Measurements from ENCODE around the gene SEMA4G. TPM values are rescaled to one million over a fixed set of nuclear protein-coding genes. Genes with fewer than 3 reads are reported as not detected.
"Not testable (repeated sequence)": the region's sequence is repeated elsewhere in the genome, so short reads cannot be mapped to it uniquely, and the experiment has no call there.

Gene SEMA4G
- total RNA-seq, 1 experiment from 2014 or later = not detected

DNA sequence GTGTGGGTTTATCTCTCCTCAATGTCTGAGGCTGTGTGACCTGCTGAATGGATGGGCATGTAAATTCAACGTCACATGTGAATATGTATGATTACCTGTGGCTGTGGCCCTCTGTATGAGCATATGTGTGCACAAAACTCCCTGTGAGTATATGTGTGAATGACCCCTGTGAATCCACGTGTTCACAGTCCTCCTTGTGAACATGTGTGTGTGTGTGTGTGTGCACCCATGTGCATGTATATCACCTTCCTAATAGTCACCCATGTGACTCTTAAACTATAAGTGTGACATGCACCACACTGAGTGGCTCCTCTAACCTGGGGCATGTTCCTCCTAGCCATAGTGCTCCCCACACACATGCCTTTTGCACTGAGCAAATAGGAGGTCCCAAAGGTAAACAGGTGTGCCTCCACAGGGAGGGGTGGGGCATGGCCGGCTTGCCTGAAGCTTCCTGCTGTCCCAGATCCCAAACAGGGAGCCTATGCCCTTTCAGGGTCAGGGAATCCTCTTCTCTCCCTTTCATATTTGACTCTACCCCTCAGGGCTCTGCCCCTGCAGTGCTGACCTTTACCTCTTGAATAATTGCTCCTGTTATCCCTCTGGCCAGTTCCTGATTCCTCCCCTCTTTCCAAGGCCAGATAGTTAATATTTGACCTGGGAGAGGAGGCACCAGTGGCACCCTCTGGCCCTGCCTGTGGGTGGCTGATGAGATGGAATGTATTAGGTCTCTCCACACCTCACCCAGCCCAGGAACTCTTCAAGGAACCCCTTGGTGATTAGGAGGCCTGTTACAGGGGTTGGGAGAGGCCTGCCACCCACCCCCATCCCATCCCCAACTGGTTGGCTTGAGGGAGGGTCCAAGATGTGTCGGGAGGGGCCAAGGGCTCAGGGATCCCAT, 1.9 kb downstream of the SEMA4G start:
- H3K27ac Mint-ChIP-seq (ENCODE audit: low read depth, unreplicated experiment) = no peak overlapping the region
- ChIA-PET CTCF (interaction anchor here (0.6 kb wide), 1 partner anchor 130 kb away, joined by 4 read pairs; no protein-coding TSS in a partner anchor), POLR2A (interaction anchor here (0.6 to 1.1 kb wide), 2 partner anchors 8 to 1750 kb away, joined by 3 to 4 read pairs; no protein-coding TSS in a partner anchor)
- TF ChIP-seq CTCF (IDR thresholded peaks at IDR 0.05; ENCODE audit: unreplicated experiment) = no peak
- intact Hi-C loops (cut with micrococcal nuclease) = no loop called here
- no peaks in the 10 kb centered on the region for H3K27me3 Mint-ChIP-seq (ENCODE audit: insufficient read depth, unreplicated experiment)
- H3K4me1 Mint-ChIP-seq (ENCODE audit: insufficient read depth, unreplicated experiment) = no peaks in the 10 kb centered on the region
- H3K9me3 Mint-ChIP-seq (ENCODE audit: unreplicated experiment) = no peaks in the 10 kb centered on the region
- H3K36me3 Mint-ChIP-seq (ENCODE audit: insufficient read depth, unreplicated experiment) = peaks cover 6% of the 10 kb centered on the region
- no peak for DNase-seq (ENCODE audit: unreplicated experiment)
- BruUV-seq (replicated peaks) = no TSS peak
- no peak overlapping the region for H3K4me3 Mint-ChIP-seq (ENCODE audit: unreplicated experiment)

DNA sequence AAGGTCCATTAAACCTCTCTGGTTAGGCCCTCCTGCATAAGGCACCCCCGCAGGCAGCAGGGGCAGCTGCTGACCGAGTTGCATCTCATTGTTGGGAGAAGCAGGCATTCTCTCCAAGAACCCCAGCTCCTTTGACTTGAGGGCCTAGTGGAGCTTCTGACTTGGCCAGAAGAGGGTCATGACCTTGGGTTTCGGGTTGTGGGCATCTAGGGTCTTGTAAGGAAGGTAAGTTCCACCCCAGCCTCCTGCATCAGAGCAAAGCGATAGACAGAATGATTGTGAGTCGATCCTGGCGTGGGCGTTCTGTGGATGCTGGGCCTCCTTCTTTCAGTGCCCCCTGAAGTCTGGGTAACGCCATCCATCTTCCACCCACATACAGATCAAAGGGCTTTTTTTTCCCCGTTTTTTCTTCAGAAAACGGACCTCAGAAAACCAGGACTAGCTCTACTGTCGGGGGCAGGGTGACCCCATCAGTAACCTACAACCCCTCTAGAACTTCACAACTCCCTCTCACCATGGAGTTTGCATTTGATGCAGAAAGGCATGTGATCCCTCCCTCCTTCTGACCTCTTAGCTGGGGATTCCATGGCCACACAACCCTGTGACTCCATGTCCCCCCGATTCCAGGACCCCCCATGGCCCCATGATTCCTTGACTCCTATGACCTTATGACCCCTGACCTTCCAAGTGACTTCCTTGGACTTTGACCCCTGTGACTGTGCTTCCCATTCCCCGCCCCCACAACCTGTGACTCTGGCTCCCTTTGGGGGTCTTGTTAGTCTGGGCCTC, 3.0 kb downstream of the SEMA4G start:
- no peak for TF ChIP-seq CTCF (IDR thresholded peaks at IDR 0.05; ENCODE audit: unreplicated experiment)
- ChIA-PET POLR2A (no interaction called here), CTCF (interaction anchor here (1.0 to 1.3 kb wide), 2 partner anchors 15 to 69 kb away, joined by 3 to 5 read pairs; partner anchors contain the start of genes MRPL43 and TWNK)
- Mint-ChIP-seq H3K4me1 (ENCODE audit: insufficient read depth, unreplicated experiment) (no peaks in the 10 kb centered on the region), H3K27me3 (ENCODE audit: insufficient read depth, unreplicated experiment) (no peaks in the 10 kb centered on the region), H3K36me3 (ENCODE audit: insufficient read depth, unreplicated experiment) (peaks cover 11% of the 10 kb centered on the region), H3K27ac (ENCODE audit: low read depth, unreplicated experiment) (no peak overlapping the region), H3K9me3 (ENCODE audit: unreplicated experiment) (no peaks in the 10 kb centered on the region), H3K4me3 (ENCODE audit: unreplicated experiment) (no peak overlapping the region)
- no peak for DNase-seq (ENCODE audit: unreplicated experiment)
- no TSS peak for BruUV-seq (replicated peaks)
- intact Hi-C loops (cut with micrococcal nuclease) = no loop called here

- CTCF ChIA-PET = interaction anchor here (0.6 to 1.3 kb wide), 2 partner anchors 14 to 41 kb away, joined by 3 to 5 read pairs; partner anchors contain the start of genes MRPL43 and TWNK
- H3K4me3 Mint-ChIP-seq (ENCODE audit: unreplicated experiment) = no peak overlapping the region
- H3K9me3 Mint-ChIP-seq (ENCODE audit: unreplicated experiment) = no peaks in the 10 kb centered on the region
- no peaks in the 10 kb centered on the region for H3K27me3 Mint-ChIP-seq (ENCODE audit: insufficient read depth, unreplicated experiment)
- H3K36me3 Mint-ChIP-seq (ENCODE audit: insufficient read depth, unreplicated experiment) = peaks cover 12% of the 10 kb centered on the region
- no peak for DNase-seq (ENCODE audit: unreplicated experiment)
- no peaks in the 10 kb centered on the region for H3K4me1 Mint-ChIP-seq (ENCODE audit: insufficient read depth, unreplicated experiment)
- intact Hi-C loops (cut with micrococcal nuclease) = no loop called here
- TF ChIP-seq CTCF (IDR thresholded peaks at IDR 0.05; ENCODE audit: unreplicated experiment) = no peak
- POLR2A ChIA-PET = no interaction called here
- no peak overlapping the region for H3K27ac Mint-ChIP-seq (ENCODE audit: low read depth, unreplicated experiment)
- BruUV-seq (replicated peaks) = no TSS peak
Observed at GRCh38 chr10:100972904-100973535, 3.7 kb downstream of the SEMA4G start.

DNA sequence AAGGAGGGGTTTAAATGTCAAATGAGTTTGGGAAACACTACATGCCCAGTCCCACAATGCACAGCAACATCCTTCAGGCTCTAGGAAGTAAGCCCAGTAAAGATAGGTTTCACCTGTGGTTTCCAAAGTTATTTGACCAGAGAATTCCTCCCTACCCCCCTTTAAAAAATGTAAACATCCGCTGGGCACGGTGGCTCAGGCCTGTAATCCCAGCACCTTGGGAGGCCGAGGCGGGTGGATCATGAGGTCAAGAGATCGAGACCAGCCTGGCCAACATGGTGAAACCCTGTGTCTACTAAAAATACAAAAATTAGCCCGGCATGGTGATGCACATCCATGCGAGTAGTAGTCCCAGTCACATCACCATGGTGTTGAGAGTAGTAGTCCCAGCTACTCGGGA, 6.1 kb downstream of the SEMA4G start:
- H3K27ac Mint-ChIP-seq (ENCODE audit: low read depth, unreplicated experiment); BruUV-seq (replicated peaks); intact Hi-C loops (cut with micrococcal nuclease); DNase-seq (ENCODE audit: unreplicated experiment); H3K27me3 Mint-ChIP-seq (ENCODE audit: insufficient read depth, unreplicated experiment); H3K4me1 Mint-ChIP-seq (ENCODE audit: insufficient read depth, unreplicated experiment); POLR2A ChIA-PET; H3K4me3 Mint-ChIP-seq (ENCODE audit: unreplicated experiment); H3K9me3 Mint-ChIP-seq (ENCODE audit: unreplicated experiment): not testable (repeated sequence)
- CTCF ChIA-PET = interaction anchor here (0.8 to 1.2 kb wide), 2 partner anchors 39 to 43 kb away, joined by 3 to 4 read pairs; no protein-coding TSS in a partner anchor
- H3K36me3 Mint-ChIP-seq (ENCODE audit: insufficient read depth, unreplicated experiment) = peaks cover 12% of the 10 kb centered on the region
